Transverse colon (tissue), 4 donors: ENCODE data around the gene KRTAP5-1. TPM values are rescaled to one million over a fixed set of nuclear protein-coding genes. Genes with fewer than 3 reads are reported as not detected.

Source experiments
- DNase-seq: peaks from one replicate; pipeline ENCODE4 v3.0.0-alpha.2; 2019
- H3K27ac ChIP-seq, 4 donors: fragments of 200-600 bp; sonication (generic); 2 replicates each; pipeline ENCODE4 v1.5.1; 2016 to 2018; ENCODE audit warnings: inconsistent platforms in 4 of 4
- H3K27me3 ChIP-seq: fragments of 200-600 bp; sonication (generic); 2 replicates; pipeline ENCODE4 v1.5.1; 2017; ENCODE audit warnings: inconsistent platforms
- H3K36me3 ChIP-seq, 4 donors: fragments of 200-600 bp; sonication (generic); 2 replicates each; pipeline ENCODE4 v1.5.1; 2017 to 2019; ENCODE audit warnings: inconsistent platforms in 4 of 4
- H3K4me1 ChIP-seq, 4 donors: fragments of 200-600 bp; sonication (generic); 2 replicates each; pipeline ENCODE4 v1.5.1; 2017 to 2020; ENCODE audit warnings: inconsistent platforms in 4 of 4
- H3K4me3 ChIP-seq, 4 donors: fragments of 200-600 bp; sonication (generic); 1 replicate in 1 of 4; 2 replicates in 3 of 4; pipeline versions ENCODE4 v1.5.1 to v1.6.1; 2017 to 2019; ENCODE audit warnings: inconsistent platforms in 4 of 4
- H3K9me3 ChIP-seq, 2 donors: fragments of 200-600 bp; sonication (generic); 2 replicates each; pipeline ENCODE4 v1.5.1; 2017 to 2019; ENCODE audit warnings: inconsistent platforms in 2 of 2
- EP300 ChIP-seq: sonication (generic); formaldehyde crosslinking; IDR thresholded peaks from one replicate; pipeline ENCODE4 v1.6.1; 2017; ENCODE audit warnings: antibody characterized with exemption, low read depth
- POLR2A ChIP-seq: fragments of 450-650 bp; IDR thresholded peaks from one replicate; pipeline ENCODE4 v1.6.1; 2016; ENCODE audit warnings: antibody characterized with exemption, mild to moderate bottlenecking, moderate library complexity
- POLR2AphosphoS5 ChIP-seq, 3 donors: sonication (generic); formaldehyde crosslinking; IDR thresholded peaks; one replicate each; pipeline ENCODE4 v1.6.1; 2016; ENCODE audit warnings: antibody characterized with exemption in 3 of 3
- WGBS, 2 donors: methylation state at CpG; one replicate each; pipeline ENCODE4 v1.1.5; 2018; ENCODE audit warnings: low coverage in 1 of 2; 5-methylcytosine and 5-hydroxymethylcytosine counted together
- in situ Hi-C, 4 donors: fragments of 200-750 bp; cut with MboI; loops; one replicate each; pipeline versions ENCODE4 v1.15.0 to v1.15.1; 2017; ENCODE audit warnings: low sequenced_read_pairs in 3 of 4, low pct_ligation_motif_present in 1 of 4, low pct_unique_long_range_greater_than_20kb in 1 of 4
- intact Hi-C: fragments of 100-400 bp; cut with DNase I; formaldehyde crosslinking; loops from one replicate; pipeline ENCODE4 v1.15.1; 2023; ENCODE audit warnings: low total_unique reads
- total RNA-seq, 4 donors: library from RNA; depleted of rRNA; stranded (reverse); fragments of >200 nt; gene quantifications; one replicate each; pipeline ENCODE4 v1.1.0, GENCODE V29; 2016
- TF ChIP-seq, protein P1 (sequence below), 5 experiments: fragments of 200-600 bp in 3 of 5; fragments of 450-650 bp in 2 of 5; sonication (generic) in 3 of 5; IDR thresholded peaks; 1 replicate in 2 of 5; 2 replicates in 3 of 5; pipeline ENCODE4 v1.5.1; 2016 to 2017; ENCODE audit warnings: antibody characterized with exemption in 5 of 5, inconsistent platforms in 3 of 5, mild to moderate bottlenecking in 2 of 5, moderate library complexity in 1 of 5

KRTAP5-1 gene
- total RNA-seq, 4 donors from 2014 or later = not detected

- H3K27me3 ChIP-seq = no peaks in the 10 kb centered on the region
- in situ Hi-C loops (no loop called here), intact Hi-C loops (no loop called here)
- 38% methylated on average over 24 of the region's 29 CpGs; no CpG with 5 or more reads in 1 of the 2 donors for WGBS, 2 donors
- H3K9me3 ChIP-seq = no peaks in the 10 kb centered on the region
- peaks cover 36 to 49% (median 39%) of the 10 kb centered on the region in 4 donors for H3K4me1 ChIP-seq
- peaks cover 0 to 6% (median 0%) of the 10 kb centered on the region in 4 donors for H3K36me3 ChIP-seq
- H3K4me3 ChIP-seq = no peak overlapping the region
- DNase-seq = peak; percentile 91
- H3K27ac ChIP-seq = peak overlapping the region; percentile 84 to 98 (median 90)
- TF ChIP-seq, protein P1, sequence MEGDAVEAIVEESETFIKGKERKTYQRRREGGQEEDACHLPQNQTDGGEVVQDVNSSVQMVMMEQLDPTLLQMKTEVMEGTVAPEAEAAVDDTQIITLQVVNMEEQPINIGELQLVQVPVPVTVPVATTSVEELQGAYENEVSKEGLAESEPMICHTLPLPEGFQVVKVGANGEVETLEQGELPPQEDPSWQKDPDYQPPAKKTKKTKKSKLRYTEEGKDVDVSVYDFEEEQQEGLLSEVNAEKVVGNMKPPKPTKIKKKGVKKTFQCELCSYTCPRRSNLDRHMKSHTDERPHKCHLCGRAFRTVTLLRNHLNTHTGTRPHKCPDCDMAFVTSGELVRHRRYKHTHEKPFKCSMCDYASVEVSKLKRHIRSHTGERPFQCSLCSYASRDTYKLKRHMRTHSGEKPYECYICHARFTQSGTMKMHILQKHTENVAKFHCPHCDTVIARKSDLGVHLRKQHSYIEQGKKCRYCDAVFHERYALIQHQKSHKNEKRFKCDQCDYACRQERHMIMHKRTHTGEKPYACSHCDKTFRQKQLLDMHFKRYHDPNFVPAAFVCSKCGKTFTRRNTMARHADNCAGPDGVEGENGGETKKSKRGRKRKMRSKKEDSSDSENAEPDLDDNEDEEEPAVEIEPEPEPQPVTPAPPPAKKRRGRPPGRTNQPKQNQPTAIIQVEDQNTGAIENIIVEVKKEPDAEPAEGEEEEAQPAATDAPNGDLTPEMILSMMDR (IDR thresholded peaks at IDR 0.05) = peak in 2 of 5 experiments; percentile 14 to 22
- TF ChIP-seq POLR2AphosphoS5 (IDR thresholded peaks at IDR 0.05) (peak; percentile 48 to 74 (median 67)), POLR2A (peak; percentile 47), EP300 (no peak)
These were observed 25.8 kb downstream of the KRTAP5-1 start for GRCh38 chr11:1559111-1559951.

DNA sequence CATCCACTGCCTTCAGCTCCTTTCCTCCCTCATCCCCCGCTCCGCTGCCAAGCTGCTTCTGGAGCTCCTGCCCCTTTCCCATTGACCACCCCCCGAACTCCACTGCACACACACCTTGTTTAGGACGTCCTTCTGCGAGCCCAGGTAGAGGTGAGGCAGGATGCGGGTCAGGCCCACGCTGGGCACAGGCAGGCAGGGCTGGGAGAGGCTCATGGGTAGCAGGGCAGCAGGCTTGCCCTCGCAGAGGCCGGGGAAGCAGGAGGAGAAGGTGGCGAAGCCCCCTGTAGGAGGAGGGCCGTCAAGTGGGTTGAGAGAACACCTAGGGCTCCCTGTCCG is 26.3 kb downstream of the KRTAP5-1 start:
- peak overlapping the region; percentile 84 to 98 (median 90) for H3K27ac ChIP-seq
- H3K4me1 ChIP-seq = peaks cover 32 to 47% (median 38%) of the 10 kb centered on the region in 4 donors
- intact Hi-C loops = no loop called here
- WGBS, 2 donors = 60% methylated on average over 11 of the region's 12 CpGs; no CpG with 5 or more reads in 1 of the 2 donors
- H3K36me3 ChIP-seq = peaks cover 0 to 6% (median 0%) of the 10 kb centered on the region in 4 donors
- no peaks in the 10 kb centered on the region for H3K9me3 ChIP-seq
- no peaks in the 10 kb centered on the region for H3K27me3 ChIP-seq
- in situ Hi-C loops = no loop called here
- no peak for TF ChIP-seq POLR2AphosphoS5 (IDR thresholded peaks at IDR 0.05)
- TF ChIP-seq EP300 = no peak
- TF ChIP-seq, protein P1 (IDR thresholded peaks at IDR 0.05) = no peak
- no peak for TF ChIP-seq POLR2A
- H3K4me3 ChIP-seq = no peak overlapping the region
- no peak for DNase-seq

DNA sequence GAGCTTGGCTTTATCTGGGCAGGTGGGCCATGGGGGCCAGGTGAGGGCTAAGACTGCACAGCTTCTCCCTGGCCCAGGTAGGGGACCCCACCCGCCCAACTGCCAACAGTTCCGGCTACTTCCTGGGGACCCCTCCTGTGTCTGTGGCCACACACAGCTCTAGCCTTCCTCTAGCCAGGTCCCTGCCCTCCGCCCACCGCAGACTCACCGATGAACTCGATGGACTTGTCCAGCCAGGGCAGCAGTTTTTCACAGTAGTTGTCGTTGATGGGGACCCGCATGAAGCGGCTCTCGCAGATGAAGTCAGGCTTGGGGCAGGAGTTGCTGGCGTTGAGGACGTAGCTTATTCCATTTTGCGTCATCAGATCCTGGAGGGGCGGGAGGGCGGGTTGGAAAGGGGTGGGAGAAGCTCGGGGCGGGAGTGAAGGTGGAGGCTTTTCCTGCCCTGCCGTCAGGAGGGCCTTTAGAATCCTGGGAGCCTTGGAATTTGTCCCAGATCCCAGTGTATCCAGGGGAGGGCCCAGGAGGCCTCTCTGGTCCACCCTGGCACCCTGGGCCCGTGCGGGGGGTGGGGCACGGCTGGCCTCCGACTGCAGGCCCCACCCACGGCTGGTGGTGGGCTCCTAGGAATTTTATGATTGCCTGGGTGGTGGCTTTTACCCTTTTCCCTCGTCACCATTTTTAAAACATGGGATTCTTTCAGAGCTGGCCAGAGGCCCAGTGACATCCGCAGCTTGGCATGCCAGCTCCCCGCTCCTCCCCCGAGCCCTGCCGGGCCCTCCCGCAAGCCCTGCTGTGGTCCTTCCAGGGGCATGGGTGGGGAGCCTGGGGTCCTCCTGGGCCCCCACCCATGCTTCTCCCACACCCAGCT is 26.9 kb downstream of the KRTAP5-1 start:
- intact Hi-C loops = no loop called here
- 55% methylated on average over 27 of the region's 29 CpGs; no CpG with 5 or more reads in 1 of the 2 donors for WGBS, 2 donors
- H3K4me3 ChIP-seq = no peak overlapping the region

More for the DNA sequence above, 26.9 kb downstream of the KRTAP5-1 start:
- peak; percentile 66 for DNase-seq
- TF ChIP-seq POLR2AphosphoS5 (IDR thresholded peaks at IDR 0.05) (peak in 2 of 3 donors; percentile 5 to 9), EP300 (no peak)
- TF ChIP-seq, protein P1 (IDR thresholded peaks at IDR 0.05) = no peak
- in situ Hi-C loops = no loop called here
- Histone ChIP-seq H3K27me3 (no peaks in the 10 kb centered on the region), H3K4me1 (peaks cover 32 to 49% (median 39%) of the 10 kb centered on the region in 4 donors), H3K9me3 (no peaks in the 10 kb centered on the region), H3K27ac (peak overlapping the region; percentile 84 to 98 (median 90)), H3K36me3 (peaks cover 0 to 6% (median 0%) of the 10 kb centered on the region in 4 donors)
